Stimulated activated CD8-positive, alpha-beta memory T cell treated with anti-CD3 and anti-CD28 coated beads, Interleukin-15, amount 100 ng/mL, for 24 hours (primary cell): ENCODE data around the gene LCN10.
"Not testable (repeated sequence)": the region's sequence is repeated elsewhere in the genome, so short reads cannot be mapped to it uniquely, and the experiment has no call there.

ENCODE experiments used
- DNase-seq: peaks from one replicate; pipeline ENCODE4 v3.0.0-alpha.2; 2020; ENCODE audit warnings: low read depth

Gene LCN10

GRCh38 chr9:136771907-136772415 is 29.2 kb upstream of the LCN10 start:
- DNase-seq, result no peak

GRCh38 chr9:136769710-136770191 is 27.0 kb upstream of the LCN10 start:
- peak; percentile 39 for DNase-seq

DNA sequence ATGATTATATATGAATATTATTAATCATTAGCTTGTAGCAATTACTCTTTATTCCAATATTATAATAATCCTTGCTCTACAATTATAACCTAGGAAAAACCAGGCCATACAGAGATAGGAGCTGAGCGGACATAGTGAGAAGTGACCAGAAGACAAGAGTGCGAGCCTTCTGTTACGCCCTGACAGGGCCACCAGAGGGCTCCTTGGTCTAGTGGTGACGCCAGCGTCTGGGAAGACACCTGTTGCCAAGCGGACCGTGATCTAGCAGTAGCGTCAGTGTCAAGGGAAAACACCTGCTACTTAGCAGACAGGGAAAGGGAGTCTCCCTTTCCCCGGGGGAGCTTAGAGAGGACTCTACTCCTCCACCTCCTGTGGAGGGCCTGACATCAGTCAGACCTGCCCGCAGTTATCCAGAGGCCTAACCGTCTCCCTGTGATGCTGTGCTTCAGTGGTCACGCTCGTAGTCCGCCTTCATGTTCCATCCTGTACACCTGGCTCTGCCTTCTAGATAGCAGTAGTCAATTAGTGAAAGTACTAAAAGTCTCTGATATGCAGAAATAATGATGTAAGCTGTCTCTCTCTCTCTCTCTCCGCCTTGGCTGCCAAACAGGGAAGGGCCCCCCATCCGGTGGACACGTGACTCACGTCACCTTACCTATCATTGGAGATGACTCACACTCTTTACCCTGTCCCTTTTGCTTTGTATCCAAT is 23.8 kb upstream of the LCN10 start:
- DNase-seq, result not testable (repeated sequence)

- DNase-seq, result not testable (repeated sequence)
Observed at GRCh38 chr9:136765745-136766409, 23.1 kb upstream of the LCN10 start.

GRCh38 chr9:136765041-136765440 is 22.3 kb upstream of the LCN10 start:
- DNase-seq, result no peak

DNA sequence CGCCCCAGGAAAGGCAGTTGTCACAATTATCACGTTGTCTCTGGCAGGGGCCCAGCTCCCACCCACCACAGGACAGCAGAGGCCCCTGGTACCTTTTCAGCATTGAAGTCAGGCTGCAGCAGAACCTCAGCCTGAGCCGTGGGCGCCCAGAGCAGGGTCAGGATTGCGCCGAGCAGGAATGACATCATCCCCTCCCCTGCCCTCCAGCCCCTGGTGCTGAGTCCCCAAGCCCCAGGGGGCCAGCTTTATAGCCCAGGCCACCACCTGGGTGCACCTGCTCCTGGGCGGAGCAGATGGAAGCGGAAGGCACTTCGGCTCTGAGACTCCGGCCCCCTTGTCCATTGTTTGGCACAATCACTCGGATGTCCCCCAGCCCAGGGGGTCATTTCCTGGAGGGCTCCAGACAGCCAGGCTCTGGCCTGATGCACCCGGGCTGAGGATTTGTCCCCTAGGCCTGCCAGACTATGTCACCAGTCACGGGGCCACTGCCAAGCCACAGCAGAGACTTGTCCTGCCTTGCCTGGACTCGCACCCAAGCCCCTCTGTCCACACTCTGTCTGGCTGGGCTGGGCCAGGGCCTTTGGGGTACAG is 21.7 kb upstream of the LCN10 start, which contains the start of gene LCN15:
Gene LCN15 (minus strand): TSS at position 218 of the 591 bp plus-strand sequence. CDS start 30 bp downstream, at position 188.
- DNase-seq, result no peak

GRCh38 chr9:136763649-136764035 is 20.9 kb upstream of the LCN10 start:
- DNase-seq, result no peak

DNA sequence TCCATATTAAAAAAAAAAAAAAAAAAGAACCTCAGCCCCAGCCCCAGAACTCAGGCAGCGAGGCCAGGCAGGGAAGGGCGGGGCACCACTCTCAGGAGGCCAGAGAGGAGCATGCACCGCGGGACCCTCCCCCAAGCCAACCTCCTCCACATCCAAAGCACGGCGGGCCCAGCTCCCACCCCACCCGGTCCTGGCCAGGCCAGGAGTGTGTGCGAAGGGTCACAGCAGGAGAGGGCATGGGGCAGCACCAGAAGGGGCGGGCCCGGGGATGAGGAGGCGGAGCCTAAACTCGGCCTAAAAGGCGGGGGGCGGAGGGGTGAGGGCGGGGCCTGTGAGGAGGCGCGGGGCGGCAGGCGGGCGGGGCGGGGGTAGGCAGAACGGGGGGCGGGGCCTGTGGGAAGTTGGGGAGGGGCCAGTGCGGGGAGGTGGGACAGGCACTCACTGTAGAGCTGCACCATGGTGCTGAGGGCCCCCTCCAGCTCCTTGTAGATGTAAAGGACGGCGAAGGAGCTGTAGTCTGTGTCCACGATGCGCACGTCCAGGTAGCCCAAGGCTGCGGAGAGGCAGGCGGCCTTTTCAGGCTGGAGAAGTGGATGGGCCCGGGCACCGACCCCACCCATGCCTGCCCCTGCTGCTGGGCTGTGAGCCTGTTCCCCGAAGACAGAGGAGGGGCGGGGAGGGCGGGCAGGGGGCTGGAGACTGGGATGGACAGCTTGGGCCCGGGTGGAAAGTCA is 20.3 kb upstream of the LCN10 start:
- no peak for DNase-seq

- no peak for DNase-seq
Observed at GRCh38 chr9:136762221-136762691, 19.5 kb upstream of the LCN10 start.

DNA sequence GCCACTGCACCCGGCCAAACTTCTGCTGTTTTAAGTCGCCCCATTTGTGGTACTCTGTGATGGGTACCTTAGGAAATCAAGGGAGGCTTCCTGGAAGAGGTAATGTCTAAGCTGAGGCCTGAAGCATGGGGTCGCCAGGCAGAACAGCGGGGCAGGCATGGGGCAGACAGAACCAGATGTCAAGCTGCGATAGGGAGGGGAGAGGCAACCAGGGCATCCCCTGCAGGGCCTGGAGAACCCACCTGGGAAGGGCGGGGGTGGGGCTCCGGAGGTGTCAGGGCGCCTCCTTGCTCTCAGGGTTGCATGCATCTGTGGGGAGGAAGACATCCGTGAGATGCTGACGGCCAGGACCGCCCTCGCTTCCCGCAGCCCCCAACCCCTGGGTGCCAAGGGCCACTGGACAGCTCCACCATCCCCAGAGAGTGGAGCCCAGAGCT is 18.8 kb upstream of the LCN10 start:
- DNase-seq, result no peak

- DNase-seq, result not testable (repeated sequence)
Observed at GRCh38 chr9:136760834-136761544, 18.2 kb upstream of the LCN10 start.

DNA sequence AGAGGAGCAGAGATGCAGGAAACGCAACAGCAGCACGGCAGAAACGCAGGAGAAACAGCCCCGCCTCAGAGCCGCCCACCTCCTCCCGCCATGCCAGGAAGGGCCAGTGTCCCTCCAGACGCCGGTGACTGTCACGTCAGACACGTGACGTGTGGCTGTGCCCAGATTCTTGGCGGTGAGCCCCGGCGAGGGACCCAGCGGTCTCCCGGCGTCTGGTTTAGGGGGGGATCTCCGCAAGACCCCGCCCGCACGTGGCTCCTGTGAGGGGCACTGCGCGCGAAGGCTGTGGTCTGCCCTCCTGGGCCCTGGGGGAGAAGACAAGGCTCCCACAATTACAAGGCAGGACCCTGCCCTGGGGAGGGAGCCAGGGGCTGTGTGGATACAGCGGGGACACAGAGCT is 17.7 kb upstream of the LCN10 start:
- DNase-seq, result no peak

DNA sequence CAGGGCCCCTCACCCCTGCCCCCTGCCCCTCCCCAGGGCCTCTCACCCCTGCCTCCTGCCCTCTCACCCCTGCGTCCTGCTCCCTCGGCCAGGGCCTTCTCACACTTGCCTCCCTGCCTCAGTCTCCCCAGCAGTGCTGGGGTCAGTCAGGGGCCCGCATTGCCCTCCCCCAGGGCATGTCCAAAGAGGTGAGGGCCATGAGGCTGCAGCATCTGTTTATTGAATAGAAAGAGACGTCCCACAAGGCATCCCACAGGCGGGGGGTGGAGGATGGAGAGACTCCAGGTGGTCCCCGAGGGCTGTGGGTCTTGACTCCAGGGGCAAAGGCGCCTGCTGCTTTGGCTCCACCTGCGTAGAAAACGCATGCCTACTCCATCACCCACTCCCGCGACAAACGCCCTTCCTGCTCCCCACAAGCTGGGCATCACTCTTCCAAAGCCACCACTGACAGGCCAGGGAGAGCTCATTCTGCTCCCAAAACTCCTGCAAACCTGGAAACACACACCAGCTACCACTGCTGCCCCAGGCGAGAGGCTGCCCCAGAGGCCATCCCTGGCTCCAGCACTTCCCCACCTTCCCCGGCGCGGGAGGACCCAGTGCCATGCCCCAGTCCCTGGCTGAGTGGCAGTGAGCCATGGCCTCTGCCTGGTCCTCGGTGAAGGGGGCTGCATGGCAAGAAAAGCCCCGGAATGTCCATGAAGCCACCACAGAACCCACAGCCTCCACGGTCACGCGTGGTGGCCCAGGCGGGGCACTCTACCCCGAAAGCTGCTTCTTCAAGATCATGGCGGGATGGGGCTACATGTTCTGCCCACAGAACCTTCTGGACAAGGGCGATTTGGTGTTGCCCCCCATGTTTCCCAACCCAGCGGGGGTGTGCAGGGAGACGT is 16.9 kb upstream of the LCN10 start:
- DNase-seq, result no peak

GRCh38 chr9:136759001-136759400 is 16.3 kb upstream of the LCN10 start:
- no peak for DNase-seq

GRCh38 chr9:136757751-136758140 is 15.0 kb upstream of the LCN10 start:
- DNase-seq, result no peak

DNA sequence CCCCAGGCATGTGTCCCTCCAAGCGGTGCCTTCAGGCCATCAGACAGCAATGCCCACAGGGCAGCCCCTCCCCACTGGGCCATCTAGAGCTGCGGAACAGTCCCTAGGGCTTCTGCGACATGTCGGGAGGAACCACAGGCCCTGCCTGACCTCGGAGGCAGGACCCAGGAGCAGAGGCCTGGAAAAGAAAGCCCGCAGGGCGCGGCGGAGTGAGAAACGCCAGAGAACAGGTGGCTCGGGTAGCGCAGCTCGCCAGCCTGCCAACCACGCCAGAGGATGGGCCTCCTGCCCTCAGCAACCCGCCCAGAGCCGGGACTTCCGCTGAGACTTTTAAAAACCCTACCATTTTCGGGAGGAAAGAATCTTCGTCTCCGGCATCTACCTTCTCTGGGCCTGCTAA is 14.6 kb upstream of the LCN10 start:
- no peak for DNase-seq

DNA sequence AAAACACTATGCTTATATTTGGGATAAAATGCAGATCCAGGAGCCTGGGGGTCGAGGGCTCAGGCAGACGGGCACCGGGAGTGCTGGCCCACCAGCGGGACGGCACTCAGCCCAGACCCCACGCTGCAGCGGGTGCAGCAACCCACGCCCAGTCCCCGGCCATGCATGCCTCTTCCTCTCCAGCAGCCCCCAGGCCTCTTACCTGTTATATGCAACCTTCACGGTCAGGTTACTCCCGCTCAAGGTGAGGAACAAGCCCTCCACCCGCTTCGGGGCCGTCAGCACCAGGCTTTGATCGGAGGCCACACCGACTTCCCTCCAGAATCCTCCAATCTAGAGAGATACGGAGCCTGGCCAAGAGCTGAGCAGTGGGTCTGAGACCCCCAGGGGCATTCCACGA is 14.1 kb upstream of the LCN10 start:
- no peak for DNase-seq

GRCh38 chr9:136756134-136756438 is 13.3 kb upstream of the LCN10 start:
- no peak for DNase-seq

- DNase-seq, result not testable (repeated sequence)
Observed at GRCh38 chr9:136755302-136756133, 12.8 kb upstream of the LCN10 start.
